Tibial nerve (tissue), 4 donors: ENCODE results near the gene FBXL16. TPM values are rescaled to one million over a fixed set of nuclear protein-coding genes. Genes with fewer than 3 reads are reported as not detected.

Experiments used
- DNase-seq, 2 donors: peaks; one replicate each; pipeline ENCODE4 v3.0.0-alpha.2; 2019; ENCODE audit warnings: low spot score in 2 of 2
- H3K27ac ChIP-seq, 4 donors: fragments of 200-600 bp; sonication (generic) in 3 of 4; one replicate each; pipeline ENCODE4 v1.5.1; 2017 to 2019; ENCODE audit warnings: mild to moderate bottlenecking in 1 of 4
- H3K27me3 ChIP-seq, 2 donors: fragments of 200-600 bp; sonication (generic) in 1 of 2; one replicate each; pipeline versions ENCODE4 v1.5.1 to v1.6.0; 2017 to 2019
- H3K36me3 ChIP-seq, 3 donors: fragments of 200-600 bp; sonication (generic); one replicate each; pipeline ENCODE4 v1.5.1; 2018 to 2019
- H3K4me1 ChIP-seq, 4 donors: fragments of 200-600 bp; sonication (generic) in 3 of 4; one replicate each; pipeline ENCODE4 v1.5.1; 2017 to 2019
- H3K4me3 ChIP-seq, 4 donors: fragments of 200-600 bp; sonication (generic) in 3 of 4; one replicate each; pipeline ENCODE4 v1.5.1; 2017 to 2019; ENCODE audit warnings: mild to moderate bottlenecking in 1 of 4, moderate library complexity in 1 of 4
- H3K9me3 ChIP-seq, 4 donors: fragments of 200-600 bp; sonication (generic) in 3 of 4; one replicate each; pipeline ENCODE4 v1.5.1; 2017 to 2019
- CTCF ChIP-seq, 5 experiments: fragments of 200-600 bp in 3 of 5; fragments of 450-650 bp in 2 of 5; sonication (generic) in 3 of 5; IDR thresholded peaks; one replicate each; pipeline ENCODE4 v1.5.1; 2016 to 2019; ENCODE audit warnings: antibody characterized with exemption in 5 of 5, mild to moderate bottlenecking in 3 of 5, moderate library complexity in 2 of 5
- EP300 ChIP-seq, 2 donors: sonication (generic); formaldehyde crosslinking; IDR thresholded peaks; one replicate each; pipeline ENCODE4 v1.6.1; 2017; ENCODE audit warnings: antibody characterized with exemption in 2 of 2, mild to moderate bottlenecking in 1 of 2
- POLR2A ChIP-seq, 2 donors: fragments of 450-650 bp; IDR thresholded peaks; one replicate each; pipeline ENCODE4 v1.6.1; 2017; ENCODE audit warnings: antibody characterized with exemption in 2 of 2, mild to moderate bottlenecking in 2 of 2, moderate library complexity in 2 of 2
- WGBS, 2 donors: methylation state at CpG; one replicate each; pipeline ENCODE4 v1.1.5; 2018; 5-methylcytosine and 5-hydroxymethylcytosine counted together
- total RNA-seq, 4 donors: library from RNA; depleted of rRNA; stranded (reverse); fragments of >200 nt; gene quantifications; one replicate each; pipeline ENCODE4 v1.1.0, GENCODE V29; 2016

FBXL16 gene
- total RNA-seq, 4 donors from 2014 or later, result 1.5 to 5.7 (median 3.5) TPM

GRCh38 chr16:680625-680945, 25.0 kb downstream of the FBXL16 start:
- peaks cover 0 to 62% (median 45%) of the 10 kb centered on the region in 4 donors for H3K4me1 ChIP-seq
- no peak for TF ChIP-seq CTCF (IDR thresholded peaks at IDR 0.05)
- TF ChIP-seq EP300 (IDR thresholded peaks at IDR 0.05), result no peak
- no peak for TF ChIP-seq POLR2A (IDR thresholded peaks at IDR 0.05)
- no peak for DNase-seq
- no peaks in the 10 kb centered on the region for H3K9me3 ChIP-seq
- peaks cover 0 to 27% (median 15%) of the 10 kb centered on the region in 3 donors for H3K36me3 ChIP-seq
- 0 to 1% methylated on average over 11 to 17 of the region's 38 CpGs for WGBS, 2 donors
- H3K27ac ChIP-seq, result peak overlapping the region; percentile 85 to 97 (median 94)
- no peaks in the 10 kb centered on the region for H3K27me3 ChIP-seq
- peak overlapping the region; percentile 69 to 91 (median 85) for H3K4me3 ChIP-seq

- H3K27me3 ChIP-seq, result no peaks in the 10 kb centered on the region
- peak within 1 kb of the TSS; percentile 85 to 97 (median 94) for H3K27ac ChIP-seq
- H3K36me3 ChIP-seq, result peaks cover 0 to 22% (median 15%) of the 10 kb centered on the region in 3 donors
- peak; percentile 74 to 81 for DNase-seq
- 0 to 1% methylated on average over 32 to 44 of the region's 91 CpGs for WGBS, 2 donors
- no peaks in the 10 kb centered on the region for H3K9me3 ChIP-seq
- H3K4me1 ChIP-seq, result peaks cover 0 to 61% (median 46%) of the 10 kb centered on the region in 4 donors
- TF ChIP-seq POLR2A (IDR thresholded peaks at IDR 0.05) (peak; percentile 59 to 88), EP300 (IDR thresholded peaks at IDR 0.05) (peak in 1 of 2 donors; percentile 60), CTCF (IDR thresholded peaks at IDR 0.05) (peak in 1 of 5 experiments; percentile 29)
- peak within 1 kb of the TSS; percentile 69 to 91 (median 85) for H3K4me3 ChIP-seq
Observed at GRCh38 chr16:679814-680624, 25.6 kb downstream of the FBXL16 start, which contains the start of gene STUB1. STUB1 (plus strand) TSS chr16:680410; CDS start chr16:680526, 116 bp downstream.

- TF ChIP-seq CTCF (IDR thresholded peaks at IDR 0.05) (no peak), POLR2A (IDR thresholded peaks at IDR 0.05) (peak; percentile 28 to 31), EP300 (IDR thresholded peaks at IDR 0.05) (peak in 1 of 2 donors; percentile 12)
- H3K36me3 ChIP-seq, result peaks cover 0 to 29% (median 15%) of the 10 kb centered on the region in 3 donors
- H3K27ac ChIP-seq, result peak overlapping the region; percentile 81 to 97 (median 90)
- peaks cover 0 to 63% (median 44%) of the 10 kb centered on the region in 4 donors for H3K4me1 ChIP-seq
- DNase-seq, result peak in 1 of 2 donors; percentile 39
- no peaks in the 10 kb centered on the region for H3K9me3 ChIP-seq
- H3K4me3 ChIP-seq, result peak overlapping the region; percentile 45 to 91 (median 85)
- no peaks in the 10 kb centered on the region for H3K27me3 ChIP-seq
- WGBS, 2 donors, result 20 to 56% methylated on average over 17 to 50 of the region's 52 CpGs
Observed at GRCh38 chr16:678858-679813, 26.5 kb downstream of the FBXL16 start.

- 78 to 90% methylated on average over 3 to 21 of the region's 21 CpGs for whole genome bisulfite sequencing, 2 donors
Observed at GRCh38 chr16:678209-678857, 27.3 kb downstream of the FBXL16 start.

More at GRCh38 chr16:678209-678857, 27.3 kb downstream of the FBXL16 start:
- H3K36me3 ChIP-seq, result peaks cover 0 to 37% (median 15%) of the 10 kb centered on the region in 3 donors
- H3K4me3 ChIP-seq, result no peak overlapping the region
- H3K27ac ChIP-seq, result no peak overlapping the region
- DNase-seq, result no peak
- H3K9me3 ChIP-seq, result no peaks in the 10 kb centered on the region
- no peaks in the 10 kb centered on the region for H3K27me3 ChIP-seq
- TF ChIP-seq POLR2A (IDR thresholded peaks at IDR 0.05) (no peak), CTCF (IDR thresholded peaks at IDR 0.05) (no peak), EP300 (IDR thresholded peaks at IDR 0.05) (no peak)
- H3K4me1 ChIP-seq, result peaks cover 0 to 59% (median 40%) of the 10 kb centered on the region in 4 donors
